ENCODE measurements around the gene COA3. TPM values are rescaled to one million over a fixed set of nuclear protein-coding genes. Genes with fewer than 3 reads are reported as not detected.

COA3 gene
- total RNA-seq, 1 experiment from 2014 or later, result 74.2 TPM

DNA sequence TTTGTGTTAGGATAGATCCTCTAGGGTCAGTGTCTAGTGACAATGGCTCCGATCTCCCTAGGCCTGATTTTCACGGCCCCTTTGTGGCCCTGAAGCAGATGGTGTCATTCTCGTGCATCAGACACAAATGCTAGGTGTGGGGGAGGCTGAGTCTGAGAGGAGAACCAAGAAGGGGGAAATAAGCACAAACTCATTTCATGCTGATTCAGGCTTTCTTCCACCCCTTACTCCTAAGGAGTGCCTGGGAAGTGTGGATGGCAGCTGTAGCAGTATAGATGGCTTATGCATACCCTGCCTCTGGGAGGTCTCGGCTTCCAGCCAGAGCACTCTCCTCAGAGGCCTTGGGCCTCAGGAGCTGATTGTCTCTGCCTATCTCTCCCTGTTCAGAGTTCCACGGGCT is 19.9 kb downstream of the COA3 start:
- Mint-ChIP-seq H3K4me1 (peaks cover 26 to 29% of the 10 kb centered on the region in 2 experiments), H3K36me3 (ENCODE audit: insufficient read depth in 1 of 3, low read depth in 3 of 3) (peaks cover 4 to 44% (median 41%) of the 10 kb centered on the region in 3 experiments), H3K9me3 (no peaks in the 10 kb centered on the region; a peak in 1 of 5 replicates), H3K27me3 (ENCODE audit: low read depth) (peaks cover 25% of the 10 kb centered on the region), H3K4me3 (no peak overlapping the region), H3K27ac (no peak overlapping the region)
- no peaks in the 10 kb centered on the region for H3K4me1 ChIP-seq (ENCODE audit: insufficient read depth, low read length)
- no peak overlapping the region for H3K18ac ChIP-seq (ENCODE audit: insufficient read length, low read depth, low read length)
- no peak overlapping the region for H3K4ac ChIP-seq (ENCODE audit: low read depth, low read length)
- H3K27me3 ChIP-seq (ENCODE audit: insufficient read depth, low read length), result peaks cover 10% of the 10 kb centered on the region; the same call in 1 of the 2 replicates
- H3K9ac ChIP-seq (ENCODE audit: extremely low read depth, insufficient read length, low read length), result no peak overlapping the region
- no peak overlapping the region for H2BK12ac ChIP-seq (ENCODE audit: insufficient read length, low read depth, low read length)
- no peaks in the 10 kb centered on the region for H3K79me2 ChIP-seq (ENCODE audit: insufficient read depth, low read length)
- H3K27ac ChIP-seq (ENCODE audit: insufficient read length, low read depth, low read length), result no peak overlapping the region
- no peak overlapping the region for H3T11ph ChIP-seq (ENCODE audit: low read length)
- no peak overlapping the region for H2AK5ac ChIP-seq (ENCODE audit: insufficient read length, low read length)
- H3K79me1 ChIP-seq (ENCODE audit: insufficient read depth, low read depth, low read length, poor library complexity, severe bottlenecking), result no peaks in the 10 kb centered on the region
- H3K14ac ChIP-seq (ENCODE audit: insufficient read depth, low read length), result no peak overlapping the region
- H2BK15ac ChIP-seq (ENCODE audit: low read depth, low read length), result no peak overlapping the region
- no peaks in the 10 kb centered on the region for H3K9me3 ChIP-seq (ENCODE audit: control insufficient read depth, low read depth, low read length)
- H2BK120ac ChIP-seq (ENCODE audit: low read depth, low read length, poor library complexity, severe bottlenecking), result no peak overlapping the region
- H2BK20ac ChIP-seq (ENCODE audit: low read depth, low read length, poor library complexity, severe bottlenecking), result no peak overlapping the region
- H2BK5ac ChIP-seq (ENCODE audit: insufficient read length, low read length), result no peak overlapping the region
- TF ChIP-seq, protein P1, sequence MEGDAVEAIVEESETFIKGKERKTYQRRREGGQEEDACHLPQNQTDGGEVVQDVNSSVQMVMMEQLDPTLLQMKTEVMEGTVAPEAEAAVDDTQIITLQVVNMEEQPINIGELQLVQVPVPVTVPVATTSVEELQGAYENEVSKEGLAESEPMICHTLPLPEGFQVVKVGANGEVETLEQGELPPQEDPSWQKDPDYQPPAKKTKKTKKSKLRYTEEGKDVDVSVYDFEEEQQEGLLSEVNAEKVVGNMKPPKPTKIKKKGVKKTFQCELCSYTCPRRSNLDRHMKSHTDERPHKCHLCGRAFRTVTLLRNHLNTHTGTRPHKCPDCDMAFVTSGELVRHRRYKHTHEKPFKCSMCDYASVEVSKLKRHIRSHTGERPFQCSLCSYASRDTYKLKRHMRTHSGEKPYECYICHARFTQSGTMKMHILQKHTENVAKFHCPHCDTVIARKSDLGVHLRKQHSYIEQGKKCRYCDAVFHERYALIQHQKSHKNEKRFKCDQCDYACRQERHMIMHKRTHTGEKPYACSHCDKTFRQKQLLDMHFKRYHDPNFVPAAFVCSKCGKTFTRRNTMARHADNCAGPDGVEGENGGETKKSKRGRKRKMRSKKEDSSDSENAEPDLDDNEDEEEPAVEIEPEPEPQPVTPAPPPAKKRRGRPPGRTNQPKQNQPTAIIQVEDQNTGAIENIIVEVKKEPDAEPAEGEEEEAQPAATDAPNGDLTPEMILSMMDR (conservative IDR thresholded peaks at IDR 0.05), result no peak
- no peak for DNase-seq
- no peak overlapping the region for H4K91ac ChIP-seq (ENCODE audit: insufficient read length, low read depth, low read length)
- H3K23me2 ChIP-seq (ENCODE audit: insufficient read length, low read depth, low read length, poor library complexity, severe bottlenecking), result peaks cover 11% of the 10 kb centered on the region
- H2AFZ ChIP-seq (ENCODE audit: low read length), result no peak overlapping the region
- no peak overlapping the region for H4K5ac ChIP-seq (ENCODE audit: insufficient read length, low read depth, low read length)
- no CpG with 5 or more reads among the region's 5 CpGs for WGBS (ENCODE audit: extremely low coverage, insufficient read length, low lambda C conversion rate)
- H3K4me2 ChIP-seq (ENCODE audit: insufficient read depth, insufficient read length, low read length), result no peak overlapping the region
- H4K8ac ChIP-seq (replicated peaks; ENCODE audit: insufficient read length, low read depth, low read length), result no peak overlapping the region
- H3K56ac ChIP-seq (ENCODE audit: insufficient read length, low read depth, low read length), result no peak overlapping the region
- H3K23ac ChIP-seq (ENCODE audit: insufficient read length, low read depth, low read length), result no peak overlapping the region
- no peaks in the 10 kb centered on the region for H4K20me1 ChIP-seq (ENCODE audit: control insufficient read depth, insufficient read depth, insufficient read length)

Data from H9 (cell line).